ENCODE results near the gene LRMDA.
"Not testable (repeated sequence)": the region's sequence is repeated elsewhere in the genome, so short reads cannot be mapped to it uniquely, and the experiment has no call there.

The LRMDA gene

GRCh38 chr10:75617485-75618155 lies 186.2 kb downstream of the LRMDA start:
- DNase-seq = no peak

- DNase-seq = no peak
Measured at GRCh38 chr10:75619635-75620034, 188.2 kb downstream of the LRMDA start.

- no peak for DNase-seq
Measured at GRCh38 chr10:75620356-75620755, 188.9 kb downstream of the LRMDA start.

- not testable (repeated sequence) for DNase-seq
Measured at GRCh38 chr10:75621003-75621402, 189.6 kb downstream of the LRMDA start.

GRCh38 chr10:75622503-75622902 lies 191.1 kb downstream of the LRMDA start:
- no peak for DNase-seq

- no peak for DNase-seq
Measured at GRCh38 chr10:75623310-75624093, 192.1 kb downstream of the LRMDA start.

GRCh38 chr10:75624638-75625037 lies 193.2 kb downstream of the LRMDA start:
- DNase-seq = no peak

GRCh38 chr10:75630746-75631145 lies 199.3 kb downstream of the LRMDA start:
- DNase-seq = no peak

- DNase-seq = no peak
Measured at GRCh38 chr10:75632805-75633462, 201.5 kb downstream of the LRMDA start.

- no peak for DNase-seq
Measured at GRCh38 chr10:75633568-75633967, 202.1 kb downstream of the LRMDA start.

GRCh38 chr10:75634947-75635346 lies 203.5 kb downstream of the LRMDA start:
- DNase-seq = no peak

GRCh38 chr10:75638752-75639151 lies 207.3 kb downstream of the LRMDA start:
- no peak for DNase-seq

- no peak for DNase-seq
Measured at GRCh38 chr10:75639736-75640135, 208.3 kb downstream of the LRMDA start.

- DNase-seq = no peak
Measured at GRCh38 chr10:75640381-75640780, 209.0 kb downstream of the LRMDA start.

GRCh38 chr10:75640803-75641202 lies 209.4 kb downstream of the LRMDA start:
- no peak for DNase-seq

GRCh38 chr10:75643405-75643804 lies 212.0 kb downstream of the LRMDA start:
- DNase-seq = no peak

GRCh38 chr10:75643944-75644692 lies 212.7 kb downstream of the LRMDA start:
- no peak for DNase-seq

GRCh38 chr10:75645704-75646103 lies 214.3 kb downstream of the LRMDA start:
- no peak for DNase-seq

- no peak for DNase-seq
Measured at GRCh38 chr10:75646218-75646915, 214.9 kb downstream of the LRMDA start.

- no peak for DNase-seq
Measured at GRCh38 chr10:75646916-75647315, 215.5 kb downstream of the LRMDA start.

- DNase-seq = no peak
Measured at GRCh38 chr10:75647675-75648074, 216.3 kb downstream of the LRMDA start.

- DNase-seq = no peak
Measured at GRCh38 chr10:75648351-75648750, 216.9 kb downstream of the LRMDA start.

- DNase-seq = no peak
Measured at GRCh38 chr10:75648854-75649253, 217.4 kb downstream of the LRMDA start.

Data from DMS79 (cell line).